KMS-11 (cell line): ENCODE measurements around the gene MLN.

Source experiments
- H2AFZ ChIP-seq: fragments of 200-600 bp; sonication (generic); 2 replicates; pipeline ENCODE4 v1.6.1; 2016; ENCODE audit warnings: antibody characterized with exemption, mixed run types, low read depth
- H3K27ac ChIP-seq: fragments of 200-600 bp; sonication (generic); 2 replicates; pipeline ENCODE4 v1.6.1; 2016; ENCODE audit warnings: mild to moderate bottlenecking, mixed run types
- H3K27me3 ChIP-seq: fragments of 200-600 bp; sonication (generic); 2 replicates; pipeline ENCODE4 v1.6.1; 2017; ENCODE audit warnings: mild to moderate bottlenecking, low read depth, mixed run types, moderate library complexity; ENCODE audit not compliant: insufficient read depth
- H3K36me3 ChIP-seq: fragments of 200-600 bp; sonication (generic); 2 replicates; pipeline ENCODE4 v1.6.1; 2017; ENCODE audit warnings: mild to moderate bottlenecking, mixed run types; ENCODE audit not compliant: insufficient read depth
- H3K4me1 ChIP-seq: fragments of 200-600 bp; sonication (generic); 2 replicates; pipeline ENCODE4 v1.6.1; 2016; ENCODE audit warnings: mild to moderate bottlenecking, low read depth, mixed run types; ENCODE audit not compliant: poor library complexity, severe bottlenecking
- H3K4me2 ChIP-seq: fragments of 200-600 bp; sonication (generic); 2 replicates; pipeline ENCODE4 v1.7.0; 2016; ENCODE audit warnings: mild to moderate bottlenecking, mixed run types
- H3K4me3 ChIP-seq: fragments of 200-600 bp; sonication (generic); IDR thresholded peaks from 2 replicates; pipeline ENCODE4 v1.6.1; 2017; ENCODE audit warnings: low read depth, low read length, mixed read lengths; ENCODE audit not compliant: insufficient read depth
- H3K79me2 ChIP-seq: fragments of 200-600 bp; sonication (generic); 2 replicates; pipeline ENCODE4 v1.6.1; 2016; ENCODE audit warnings: low read depth, mixed run types; ENCODE audit not compliant: insufficient read depth
- H3K9ac ChIP-seq: fragments of 200-600 bp; sonication (generic); 2 replicates; pipeline ENCODE4 v1.6.1; 2016; ENCODE audit warnings: mild to moderate bottlenecking, mixed run types
- H4K20me1 ChIP-seq: fragments of 200-600 bp; sonication (generic); 2 replicates; pipeline ENCODE4 v1.6.1; 2016; ENCODE audit warnings: mild to moderate bottlenecking, mixed run types; ENCODE audit not compliant: insufficient read depth
- CTCF ChIP-seq: fragments of 200-600 bp; sonication (generic); conservative IDR thresholded peaks from 2 replicates; pipeline ENCODE4 v1.6.1; 2017; ENCODE audit warnings: low read depth, mild to moderate bottlenecking, antibody characterized with exemption, low read length, moderate library complexity, mixed read lengths

The MLN gene

GRCh38 chr6:33758815-33759216 is 45.0 kb downstream of the MLN start:
- H3K27ac ChIP-seq: no peak overlapping the region
- no peak for TF ChIP-seq CTCF

GRCh38 chr6:33757906-33758305 is 45.9 kb downstream of the MLN start:
- no peak overlapping the region for H3K4me2 ChIP-seq
- no peak overlapping the region for H3K9ac ChIP-seq
- no peak overlapping the region for H2AFZ ChIP-seq
- no peaks in the 10 kb centered on the region for H4K20me1 ChIP-seq
- no peak for TF ChIP-seq CTCF
- H3K27ac ChIP-seq: no peak overlapping the region
- H3K27me3 ChIP-seq: peaks cover 43% of the 10 kb centered on the region; the same call in 1 of the 2 replicates
- H3K4me3 ChIP-seq: no peak overlapping the region
- H3K4me1 ChIP-seq: no peaks in the 10 kb centered on the region
- H3K79me2 ChIP-seq: no peaks in the 10 kb centered on the region
- no peaks in the 10 kb centered on the region for H3K36me3 ChIP-seq

More at GRCh38 chr6:33758815-33759216, 45.0 kb downstream of the MLN start:
- H3K4me1 ChIP-seq: no peaks in the 10 kb centered on the region
- no peak overlapping the region for H3K4me2 ChIP-seq
- H3K79me2 ChIP-seq: no peaks in the 10 kb centered on the region
- no peak overlapping the region for H2AFZ ChIP-seq
- H3K27me3 ChIP-seq: peaks cover 43% of the 10 kb centered on the region; the same call in 1 of the 2 replicates
- H3K9ac ChIP-seq: no peak overlapping the region
- H4K20me1 ChIP-seq: no peaks in the 10 kb centered on the region
- H3K36me3 ChIP-seq: no peaks in the 10 kb centered on the region
- no peak overlapping the region for H3K4me3 ChIP-seq

GRCh38 chr6:33757113-33757512 is 46.7 kb downstream of the MLN start:
- H3K79me2 ChIP-seq: no peaks in the 10 kb centered on the region
- H3K36me3 ChIP-seq: no peaks in the 10 kb centered on the region
- H3K9ac ChIP-seq: no peak overlapping the region
- no peak overlapping the region for H3K4me2 ChIP-seq
- no peak overlapping the region for H2AFZ ChIP-seq
- no peak overlapping the region for H3K4me3 ChIP-seq
- no peak overlapping the region for H3K27ac ChIP-seq
- no peaks in the 10 kb centered on the region for H4K20me1 ChIP-seq
- peaks cover 41% of the 10 kb centered on the region; the same call in 1 of the 2 replicates for H3K27me3 ChIP-seq
- no peak for TF ChIP-seq CTCF
- no peaks in the 10 kb centered on the region for H3K4me1 ChIP-seq

GRCh38 chr6:33756211-33756954 is 47.4 kb downstream of the MLN start:
- H3K36me3 ChIP-seq: no peaks in the 10 kb centered on the region
- H4K20me1 ChIP-seq: no peaks in the 10 kb centered on the region
- no peak for TF ChIP-seq CTCF
- H3K79me2 ChIP-seq: no peaks in the 10 kb centered on the region
- no peaks in the 10 kb centered on the region for H3K4me1 ChIP-seq
- no peak overlapping the region for H3K4me3 ChIP-seq
- peaks cover 43% of the 10 kb centered on the region; the same call in 1 of the 2 replicates for H3K27me3 ChIP-seq
- H2AFZ ChIP-seq: no peak overlapping the region
- no peak overlapping the region for H3K9ac ChIP-seq
- H3K27ac ChIP-seq: no peak overlapping the region
- no peak overlapping the region for H3K4me2 ChIP-seq
